ENCODE measurements around the gene CASQ1. TPM values are rescaled to one million over a fixed set of nuclear protein-coding genes. Genes with fewer than 3 reads are reported as not detected.

Gene CASQ1
- total RNA-seq, 1 donor: not detected

GRCh38 chr1:160221089-160221488, 30.7 kb downstream of the CASQ1 start:
- Histone ChIP-seq H3K9me3 (ENCODE audit: low read depth, low read length) (no peaks in the 10 kb centered on the region), H3K27me3 (ENCODE audit: insufficient read depth, low read length) (no peaks in the 10 kb centered on the region), H3K4me3 (ENCODE audit: low read length) (no peak overlapping the region), H3K4me1 (ENCODE audit: insufficient read depth, low read length) (no peaks in the 10 kb centered on the region)

GRCh38 chr1:160222546-160222945, 32.2 kb downstream of the CASQ1 start:
- no peaks in the 10 kb centered on the region for H3K4me1 ChIP-seq (ENCODE audit: insufficient read depth, low read length)
- H3K27me3 ChIP-seq (ENCODE audit: insufficient read depth, low read length): no peaks in the 10 kb centered on the region
- no peak overlapping the region for H3K4me3 ChIP-seq (ENCODE audit: low read length)
- H3K9me3 ChIP-seq (ENCODE audit: low read depth, low read length): no peaks in the 10 kb centered on the region

- no peaks in the 10 kb centered on the region for H3K9me3 ChIP-seq (ENCODE audit: low read depth, low read length)
- no peaks in the 10 kb centered on the region for H3K4me1 ChIP-seq (ENCODE audit: insufficient read depth, low read length)
- H3K27me3 ChIP-seq (ENCODE audit: insufficient read depth, low read length): no peaks in the 10 kb centered on the region
- H3K4me3 ChIP-seq (ENCODE audit: low read length): no peak overlapping the region
Measured at GRCh38 chr1:160224606-160225005, 34.2 kb downstream of the CASQ1 start.

GRCh38 chr1:160225345-160225744, 35.0 kb downstream of the CASQ1 start:
- Histone ChIP-seq H3K9me3 (ENCODE audit: low read depth, low read length) (no peaks in the 10 kb centered on the region), H3K4me1 (ENCODE audit: insufficient read depth, low read length) (no peaks in the 10 kb centered on the region), H3K4me3 (ENCODE audit: low read length) (no peak overlapping the region), H3K27me3 (ENCODE audit: insufficient read depth, low read length) (no peaks in the 10 kb centered on the region)

- Histone ChIP-seq H3K9me3 (ENCODE audit: low read depth, low read length) (no peaks in the 10 kb centered on the region), H3K4me3 (ENCODE audit: low read length) (no peak overlapping the region)
Measured at GRCh38 chr1:160226623-160227022, 36.2 kb downstream of the CASQ1 start.

GRCh38 chr1:160227034-160227433, 36.7 kb downstream of the CASQ1 start:
- H3K9me3 ChIP-seq (ENCODE audit: low read depth, low read length): no peaks in the 10 kb centered on the region
- no peaks in the 10 kb centered on the region for H3K27me3 ChIP-seq (ENCODE audit: insufficient read depth, low read length)
- no peaks in the 10 kb centered on the region for H3K4me1 ChIP-seq (ENCODE audit: insufficient read depth, low read length)
- H3K4me3 ChIP-seq (ENCODE audit: low read length): no peak overlapping the region

More at GRCh38 chr1:160226623-160227022, 36.2 kb downstream of the CASQ1 start:
- Histone ChIP-seq H3K27me3 (ENCODE audit: insufficient read depth, low read length) (no peaks in the 10 kb centered on the region), H3K4me1 (ENCODE audit: insufficient read depth, low read length) (no peaks in the 10 kb centered on the region)

GRCh38 chr1:160227561-160227960, 37.2 kb downstream of the CASQ1 start:
- Histone ChIP-seq H3K9me3 (ENCODE audit: low read depth, low read length) (no peaks in the 10 kb centered on the region), H3K27me3 (ENCODE audit: insufficient read depth, low read length) (no peaks in the 10 kb centered on the region)

GRCh38 chr1:160228431-160228830, 38.1 kb downstream of the CASQ1 start:
- H3K9me3 ChIP-seq (ENCODE audit: low read depth, low read length): no peaks in the 10 kb centered on the region
- H3K4me3 ChIP-seq (ENCODE audit: low read length): no peak overlapping the region
- H3K4me1 ChIP-seq (ENCODE audit: insufficient read depth, low read length): no peaks in the 10 kb centered on the region
- H3K27me3 ChIP-seq (ENCODE audit: insufficient read depth, low read length): no peaks in the 10 kb centered on the region

More at GRCh38 chr1:160227561-160227960, 37.2 kb downstream of the CASQ1 start:
- Histone ChIP-seq H3K4me1 (ENCODE audit: insufficient read depth, low read length) (no peaks in the 10 kb centered on the region), H3K4me3 (ENCODE audit: low read length) (no peak overlapping the region)

- Histone ChIP-seq H3K4me3 (ENCODE audit: low read length) (no peak overlapping the region), H3K4me1 (ENCODE audit: insufficient read depth, low read length) (no peaks in the 10 kb centered on the region), H3K9me3 (ENCODE audit: low read depth, low read length) (no peaks in the 10 kb centered on the region), H3K27me3 (ENCODE audit: insufficient read depth, low read length) (no peaks in the 10 kb centered on the region)
Measured at GRCh38 chr1:160232911-160233310, 42.5 kb downstream of the CASQ1 start.

- Histone ChIP-seq H3K4me3 (ENCODE audit: low read length) (no peak overlapping the region), H3K27me3 (ENCODE audit: insufficient read depth, low read length) (no peaks in the 10 kb centered on the region), H3K9me3 (ENCODE audit: low read depth, low read length) (no peaks in the 10 kb centered on the region)
Measured at GRCh38 chr1:160236806-160237205, 46.4 kb downstream of the CASQ1 start.

GRCh38 chr1:160237558-160237957, 47.2 kb downstream of the CASQ1 start:
- Histone ChIP-seq H3K27me3 (ENCODE audit: insufficient read depth, low read length) (no peaks in the 10 kb centered on the region), H3K4me3 (ENCODE audit: low read length) (no peak overlapping the region), H3K4me1 (ENCODE audit: insufficient read depth, low read length) (no peaks in the 10 kb centered on the region), H3K9me3 (ENCODE audit: low read depth, low read length) (no peaks in the 10 kb centered on the region)

More at GRCh38 chr1:160236806-160237205, 46.4 kb downstream of the CASQ1 start:
- H3K4me1 ChIP-seq (ENCODE audit: insufficient read depth, low read length): no peaks in the 10 kb centered on the region

- Histone ChIP-seq H3K9me3 (ENCODE audit: low read depth, low read length) (no peaks in the 10 kb centered on the region), H3K4me3 (ENCODE audit: low read length) (no peak overlapping the region), H3K4me1 (ENCODE audit: insufficient read depth, low read length) (no peaks in the 10 kb centered on the region), H3K27me3 (ENCODE audit: insufficient read depth, low read length) (no peaks in the 10 kb centered on the region)
Measured at GRCh38 chr1:160238408-160238807, 48.0 kb downstream of the CASQ1 start.

- H3K4me1 ChIP-seq (ENCODE audit: insufficient read depth, low read length): no peaks in the 10 kb centered on the region
- no peaks in the 10 kb centered on the region for H3K9me3 ChIP-seq (ENCODE audit: low read depth, low read length)
- H3K27me3 ChIP-seq (ENCODE audit: insufficient read depth, low read length): no peaks in the 10 kb centered on the region
- H3K4me3 ChIP-seq (ENCODE audit: low read length): no peak overlapping the region
Measured at GRCh38 chr1:160239582-160240299, 49.4 kb downstream of the CASQ1 start.

GRCh38 chr1:160243767-160244166, 53.4 kb downstream of the CASQ1 start:
- Histone ChIP-seq H3K27me3 (ENCODE audit: insufficient read depth, low read length) (no peaks in the 10 kb centered on the region), H3K9me3 (ENCODE audit: low read depth, low read length) (no peaks in the 10 kb centered on the region), H3K4me3 (ENCODE audit: low read length) (no peak overlapping the region), H3K4me1 (ENCODE audit: insufficient read depth, low read length) (no peaks in the 10 kb centered on the region)

- no peaks in the 10 kb centered on the region for H3K9me3 ChIP-seq (ENCODE audit: low read depth, low read length)
- no peaks in the 10 kb centered on the region for H3K4me1 ChIP-seq (ENCODE audit: insufficient read depth, low read length)
- H3K4me3 ChIP-seq (ENCODE audit: low read length): no peak overlapping the region
- no peaks in the 10 kb centered on the region for H3K27me3 ChIP-seq (ENCODE audit: insufficient read depth, low read length)
Measured at GRCh38 chr1:160244209-160244608, 53.8 kb downstream of the CASQ1 start.

- Histone ChIP-seq H3K4me3 (ENCODE audit: low read length) (no peak overlapping the region), H3K9me3 (ENCODE audit: low read depth, low read length) (no peaks in the 10 kb centered on the region), H3K27me3 (ENCODE audit: insufficient read depth, low read length) (no peaks in the 10 kb centered on the region), H3K4me1 (ENCODE audit: insufficient read depth, low read length) (no peaks in the 10 kb centered on the region)
Measured at GRCh38 chr1:160245434-160245833, 55.1 kb downstream of the CASQ1 start.

Measured in mononuclear cell (primary cell).